PC-9 (cell line): ENCODE measurements around the gene ARHGAP40.

Experiments used
- CTCF ChIP-seq: fragments of 200-600 bp; sonication (generic); conservative IDR thresholded peaks from 2 replicates; pipeline ENCODE4 v1.6.1; 2017; ENCODE audit warnings: mixed run types, antibody characterized with exemption, mild to moderate bottlenecking, moderate library complexity
- EZH2 ChIP-seq: fragments of 200-600 bp; sonication (generic); IDR thresholded peaks from 2 replicates; pipeline ENCODE4 v1.8.0; 2017; ENCODE audit warnings: antibody characterized with exemption, low read depth

- TF ChIP-seq CTCF, result no peak
- no peak for TF ChIP-seq EZH2
Measured at GRCh38 chr20:38640521-38640920, 38.9 kb downstream of the ARHGAP40 start.
